ENCODE results near the gene FGD2.

FGD2 gene, protein sequence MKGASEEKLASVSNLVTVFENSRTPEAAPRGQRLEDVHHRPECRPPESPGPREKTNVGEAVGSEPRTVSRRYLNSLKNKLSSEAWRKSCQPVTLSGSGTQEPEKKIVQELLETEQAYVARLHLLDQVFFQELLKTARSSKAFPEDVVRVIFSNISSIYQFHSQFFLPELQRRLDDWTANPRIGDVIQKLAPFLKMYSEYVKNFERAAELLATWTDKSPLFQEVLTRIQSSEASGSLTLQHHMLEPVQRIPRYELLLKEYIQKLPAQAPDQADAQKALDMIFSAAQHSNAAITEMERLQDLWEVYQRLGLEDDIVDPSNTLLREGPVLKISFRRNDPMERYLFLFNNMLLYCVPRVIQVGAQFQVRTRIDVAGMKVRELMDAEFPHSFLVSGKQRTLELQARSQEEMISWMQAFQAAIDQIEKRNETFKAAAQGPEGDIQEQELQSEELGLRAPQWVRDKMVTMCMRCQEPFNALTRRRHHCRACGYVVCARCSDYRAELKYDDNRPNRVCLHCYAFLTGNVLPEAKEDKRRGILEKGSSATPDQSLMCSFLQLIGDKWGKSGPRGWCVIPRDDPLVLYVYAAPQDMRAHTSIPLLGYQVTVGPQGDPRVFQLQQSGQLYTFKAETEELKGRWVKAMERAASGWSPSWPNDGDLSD

DNA sequence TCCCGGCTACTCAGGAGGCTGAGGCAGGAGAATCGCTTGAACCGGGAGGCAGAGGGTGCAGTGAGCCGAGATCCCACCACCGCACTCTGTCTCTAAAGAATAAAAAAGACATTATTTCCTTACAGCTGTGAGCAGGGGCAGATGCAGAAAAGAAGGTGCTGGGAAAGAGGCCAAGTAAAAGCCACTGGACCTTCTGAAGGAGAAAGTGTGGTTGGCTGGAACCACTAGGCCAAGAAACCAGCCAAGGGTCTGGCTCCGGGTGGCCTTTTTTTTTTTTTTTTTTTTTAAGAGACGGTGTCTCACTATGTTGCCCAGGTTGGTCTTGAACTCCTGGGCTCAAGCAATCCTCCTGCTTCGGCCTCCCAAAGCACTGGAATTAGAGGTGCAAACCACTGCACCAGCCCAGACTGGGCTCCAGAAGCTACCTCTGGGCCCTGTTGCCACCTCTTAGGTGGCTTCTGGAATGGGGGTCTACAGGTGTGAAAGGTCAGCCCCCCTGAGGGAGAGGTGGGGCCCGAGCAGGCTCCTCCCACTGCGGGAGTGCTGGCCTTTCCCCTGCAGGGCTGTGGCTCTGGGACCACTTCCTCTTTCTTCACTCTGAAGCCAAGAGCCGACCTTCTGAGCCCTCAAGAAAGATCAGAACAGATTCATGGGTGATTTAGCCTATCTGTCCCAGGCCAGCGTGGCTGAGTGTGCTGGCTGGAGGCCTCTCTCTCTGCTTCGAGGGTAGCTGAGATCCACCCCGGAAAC lies at the start of gene FGD2:
Gene FGD2, plus strand, starts transcription at position 595 of the 750 bp plus-strand sequence. CDS start 163 bp downstream, outside the sequence.
- no peak for FAIRE-seq

DNA sequence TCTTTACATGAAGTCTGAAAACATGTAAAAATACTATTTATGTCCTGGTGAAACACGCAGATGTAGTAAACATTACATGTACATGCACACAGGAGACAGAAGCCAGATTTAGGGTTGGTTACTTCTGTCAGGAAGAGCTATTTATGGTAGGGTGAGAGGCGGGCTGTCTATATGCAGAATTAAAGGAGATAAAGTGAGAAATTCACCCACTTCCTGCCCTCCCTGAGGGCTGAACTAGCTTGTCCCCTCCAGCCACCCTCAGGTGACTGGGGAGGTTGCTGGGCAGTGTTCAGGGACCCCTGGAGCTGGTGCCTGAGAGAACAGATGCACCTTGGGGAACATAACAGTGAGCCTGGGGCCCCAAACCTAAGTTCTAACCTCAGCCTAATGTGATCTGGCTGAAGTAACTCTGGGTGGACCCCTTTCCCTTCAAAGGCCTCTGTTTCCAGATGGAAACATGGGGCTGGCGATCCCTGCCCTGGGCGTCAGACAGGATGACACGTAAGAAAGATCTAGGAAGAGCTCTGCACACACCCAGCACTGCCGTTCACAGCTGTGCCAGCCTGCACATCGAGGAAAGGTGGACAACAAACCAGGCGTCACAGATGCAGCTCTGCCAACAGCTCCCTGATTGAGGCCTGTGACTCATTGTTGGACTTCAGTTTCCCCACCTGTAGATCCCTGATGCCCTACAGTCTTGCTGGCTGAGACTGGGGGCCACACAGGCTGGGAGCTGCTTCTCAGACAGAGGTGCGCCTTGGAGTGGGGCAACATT lies 49.6 kb upstream of the FGD2 start:
- FAIRE-seq: no peak

DNA sequence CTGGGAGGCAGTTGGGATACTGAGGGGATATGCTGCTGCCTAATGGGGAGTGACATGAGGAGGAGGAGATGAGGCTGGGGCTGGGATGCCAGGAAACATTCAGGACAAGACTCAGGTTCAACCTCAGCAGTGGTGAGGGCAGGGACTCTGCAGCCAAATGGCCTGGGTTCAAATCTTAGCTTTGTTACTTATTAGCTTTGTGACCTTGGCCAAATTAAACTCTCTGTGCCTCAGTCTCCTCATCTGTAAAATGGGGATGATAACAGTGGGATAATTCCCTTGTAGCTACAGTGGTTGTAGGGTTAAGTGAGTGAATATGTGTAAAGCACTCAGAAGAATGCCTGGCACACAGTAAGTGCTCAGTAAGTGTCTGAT lies 49.0 kb upstream of the FGD2 start:
- FAIRE-seq: no peak

DNA sequence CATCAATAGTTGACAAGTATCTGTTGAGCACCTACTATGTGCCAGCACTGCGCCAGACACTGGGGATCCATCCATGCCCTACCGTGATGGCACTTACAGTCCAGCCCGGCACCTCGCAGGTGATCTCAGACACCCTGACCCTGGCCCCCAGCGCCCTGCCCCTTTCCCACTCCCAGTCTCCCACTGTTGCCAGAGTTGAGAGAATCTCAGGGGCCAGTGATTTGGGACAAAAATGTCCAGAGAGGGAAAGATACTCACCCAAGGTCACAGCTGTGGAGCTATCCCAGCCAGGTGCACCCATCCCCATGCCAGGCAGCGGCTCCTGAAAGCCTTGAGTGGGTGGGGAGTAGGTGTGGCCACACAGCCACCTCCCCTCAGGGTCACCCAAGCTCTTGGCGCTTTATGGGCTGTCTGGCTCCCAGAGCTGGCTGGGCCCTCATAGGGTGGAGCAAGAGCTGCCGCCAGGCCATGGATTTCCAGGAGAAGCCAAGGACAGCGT lies 47.6 kb upstream of the FGD2 start:
- FAIRE-seq: no peak

DNA sequence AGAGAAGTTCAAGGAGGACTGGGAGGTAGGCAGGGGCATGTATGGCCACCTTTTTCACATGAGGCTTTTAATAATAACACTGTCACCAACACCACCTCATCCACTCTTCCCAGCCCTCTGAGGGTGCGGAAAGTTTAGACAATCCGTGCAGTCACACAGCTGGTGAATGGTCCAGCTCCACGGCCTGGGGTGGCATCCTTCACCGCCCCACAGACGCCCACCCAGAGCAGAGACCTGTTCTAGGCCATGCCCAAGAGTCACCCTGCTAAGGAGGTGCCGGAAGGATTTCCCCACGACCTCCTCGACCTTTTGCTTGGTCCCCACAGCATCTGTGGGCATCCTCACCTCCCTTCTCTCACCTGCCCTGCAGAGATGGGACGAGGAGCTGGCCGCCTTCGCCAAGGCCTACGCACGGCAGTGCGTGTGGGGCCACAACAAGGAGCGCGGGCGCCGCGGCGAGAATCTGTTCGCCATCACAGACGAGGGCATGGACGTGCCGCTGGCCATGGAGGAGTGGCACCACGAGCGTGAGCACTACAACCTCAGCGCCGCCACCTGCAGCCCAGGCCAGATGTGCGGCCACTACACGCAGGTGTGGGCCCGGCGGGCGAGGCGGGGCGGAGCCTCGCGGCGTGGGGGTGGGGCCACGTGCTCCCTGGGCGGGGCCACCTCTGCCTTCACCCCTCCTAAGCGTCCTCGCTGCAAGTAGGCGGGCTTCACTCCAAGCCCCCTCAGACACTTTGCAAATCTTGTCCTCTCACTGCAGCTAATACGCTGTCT lies 46.5 kb upstream of the FGD2 start:
- FAIRE-seq: no peak

DNA sequence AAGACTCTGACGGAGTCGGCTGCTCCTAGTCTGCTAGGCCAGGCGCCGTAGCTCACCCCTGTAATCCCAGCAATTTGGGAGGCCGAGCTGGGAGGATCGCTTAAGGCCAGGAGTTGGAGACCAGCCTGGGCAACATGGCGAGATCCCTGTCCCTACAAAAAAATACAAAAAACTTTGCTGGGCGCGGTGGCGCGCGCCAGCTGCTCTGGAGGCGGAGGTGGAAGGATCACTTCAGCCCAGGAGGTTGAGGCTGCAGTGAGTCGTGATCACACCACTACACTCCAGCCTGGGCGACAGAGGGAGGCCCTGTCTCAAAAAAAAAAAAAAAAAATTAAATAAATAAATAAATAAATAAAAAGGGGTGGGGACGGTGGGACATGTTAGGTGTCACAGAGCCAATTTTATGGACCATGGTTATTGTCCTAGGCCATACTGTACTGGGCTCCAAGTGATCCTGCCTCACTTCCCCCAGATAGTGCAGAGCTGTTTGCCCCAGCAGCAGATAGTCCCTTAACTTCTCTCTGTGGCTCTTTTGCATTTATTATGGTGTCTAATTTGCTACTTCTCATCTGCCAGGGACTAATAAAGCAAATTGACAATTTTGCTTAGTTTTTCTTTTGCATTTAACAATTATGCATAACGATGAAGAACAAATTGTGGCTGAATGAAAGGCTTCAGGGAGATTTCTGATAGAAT lies 45.8 kb upstream of the FGD2 start:
- FAIRE-seq: no peak

DNA sequence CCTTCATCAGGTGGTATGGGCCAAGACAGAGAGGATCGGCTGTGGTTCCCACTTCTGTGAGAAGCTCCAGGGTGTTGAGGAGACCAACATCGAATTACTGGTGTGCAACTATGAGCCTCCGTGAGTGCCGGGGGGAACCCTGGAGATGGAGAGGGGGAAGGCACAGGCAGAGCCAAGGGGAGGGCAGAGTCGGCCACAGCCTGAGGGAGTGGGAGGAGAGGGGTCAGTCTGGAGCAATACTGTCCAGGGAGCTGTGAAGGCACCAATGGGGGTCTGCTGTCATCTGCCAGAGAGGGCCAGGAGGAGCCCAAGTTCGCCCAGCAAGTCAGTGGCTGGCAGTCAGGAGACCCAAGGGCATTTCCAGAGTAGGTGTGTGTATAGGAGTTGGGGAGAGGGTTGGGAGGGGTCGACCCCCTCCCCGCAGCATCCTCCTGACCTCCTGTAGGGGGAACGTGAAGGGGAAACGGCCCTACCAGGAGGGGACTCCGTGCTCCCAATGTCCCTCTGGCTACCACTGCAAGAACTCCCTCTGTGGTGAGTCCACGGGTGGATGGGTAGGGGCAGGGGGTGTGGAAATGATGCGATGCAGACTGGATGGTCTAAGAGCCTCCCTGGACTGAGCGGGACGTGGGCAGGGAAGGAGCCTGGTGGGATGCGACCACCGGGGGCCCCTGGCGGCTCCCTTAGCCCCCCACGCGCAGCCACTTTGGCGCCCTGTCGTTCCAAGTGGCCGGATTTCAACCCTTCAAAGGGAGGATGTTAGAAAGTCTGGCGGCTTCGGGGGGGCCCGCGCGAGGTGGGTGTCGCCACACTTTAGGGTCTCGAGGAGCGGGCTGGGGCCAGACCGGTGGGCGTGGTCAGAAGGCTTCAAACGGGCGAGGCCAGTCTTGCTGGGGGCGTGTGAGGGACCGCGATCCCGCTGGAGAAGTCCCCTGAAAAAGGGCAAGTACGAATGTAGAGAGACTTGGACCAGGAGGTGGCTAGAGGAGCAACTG lies 43.7 kb upstream of the FGD2 start:
- no peak for FAIRE-seq

DNA sequence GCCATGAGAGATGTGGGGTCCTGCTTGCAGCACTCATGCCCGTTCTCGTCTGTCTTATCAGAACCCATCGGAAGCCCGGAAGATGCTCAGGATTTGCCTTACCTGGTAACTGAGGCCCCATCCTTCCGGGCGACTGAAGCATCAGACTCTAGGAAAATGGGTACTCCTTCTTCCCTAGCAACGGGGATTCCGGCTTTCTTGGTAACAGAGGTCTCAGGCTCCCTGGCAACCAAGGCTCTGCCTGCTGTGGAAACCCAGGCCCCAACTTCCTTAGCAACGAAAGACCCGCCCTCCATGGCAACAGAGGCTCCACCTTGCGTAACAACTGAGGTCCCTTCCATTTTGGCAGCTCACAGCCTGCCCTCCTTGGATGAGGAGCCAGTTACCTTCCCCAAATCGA lies 42.6 kb upstream of the FGD2 start:
- no peak for FAIRE-seq

DNA sequence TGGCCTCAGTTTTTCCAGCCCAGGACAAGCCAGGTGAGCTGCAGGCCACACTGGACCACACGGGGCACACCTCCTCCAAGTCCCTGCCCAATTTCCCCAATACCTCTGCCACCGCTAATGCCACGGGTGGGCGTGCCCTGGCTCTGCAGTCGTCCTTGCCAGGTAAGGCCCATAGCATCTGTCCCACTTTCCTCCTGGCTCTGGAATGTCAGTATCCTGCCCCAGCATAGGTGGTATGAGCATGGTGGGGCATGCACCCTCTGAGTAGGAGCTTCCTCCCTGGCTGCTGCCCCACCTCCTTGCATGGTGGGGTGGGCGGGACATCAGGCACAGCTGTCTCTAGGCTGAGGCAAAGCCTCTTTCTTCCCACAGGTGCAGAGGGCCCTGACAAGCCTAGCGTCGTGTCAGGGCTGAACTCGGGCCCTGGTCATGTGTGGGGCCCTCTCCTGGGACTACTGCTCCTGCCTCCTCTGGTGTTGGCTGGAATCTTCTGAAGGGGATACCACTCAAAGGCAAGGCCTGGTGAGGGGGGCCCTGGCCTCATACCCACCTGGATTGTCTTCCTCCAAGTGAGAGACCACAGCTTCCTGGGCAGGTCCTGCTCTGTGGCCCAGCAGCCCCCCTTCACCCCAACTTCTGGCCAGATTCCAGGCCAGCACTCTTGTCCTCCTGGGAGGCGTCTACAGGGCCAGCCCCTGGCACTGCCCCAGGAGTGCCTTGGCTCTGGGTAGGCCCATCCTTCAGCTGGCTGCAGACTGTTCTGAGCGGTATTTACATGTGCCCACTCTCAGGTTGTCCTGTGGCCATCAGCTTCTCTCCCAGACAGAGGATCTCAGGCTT lies 41.8 kb upstream of the FGD2 start:
- no peak for FAIRE-seq

DNA sequence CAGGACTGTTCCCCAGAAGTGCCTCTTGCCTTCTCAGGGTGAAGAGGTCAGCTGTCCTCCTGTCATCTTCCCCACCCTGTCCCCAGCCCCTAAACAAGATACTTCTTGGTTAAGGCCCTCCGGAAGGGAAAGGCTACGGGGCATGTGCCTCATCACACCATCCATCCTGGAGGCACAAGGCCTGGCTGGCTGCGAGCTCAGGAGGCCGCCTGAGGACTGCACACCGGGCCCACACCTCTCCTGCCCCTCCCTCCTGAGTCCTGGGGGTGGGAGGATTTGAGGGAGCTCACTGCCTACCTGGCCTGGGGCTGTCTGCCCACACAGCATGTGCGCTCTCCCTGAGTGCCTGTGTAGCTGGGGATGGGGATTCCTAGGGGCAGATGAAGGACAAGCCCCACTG lies 41.1 kb upstream of the FGD2 start:
- FAIRE-seq: no peak

DNA sequence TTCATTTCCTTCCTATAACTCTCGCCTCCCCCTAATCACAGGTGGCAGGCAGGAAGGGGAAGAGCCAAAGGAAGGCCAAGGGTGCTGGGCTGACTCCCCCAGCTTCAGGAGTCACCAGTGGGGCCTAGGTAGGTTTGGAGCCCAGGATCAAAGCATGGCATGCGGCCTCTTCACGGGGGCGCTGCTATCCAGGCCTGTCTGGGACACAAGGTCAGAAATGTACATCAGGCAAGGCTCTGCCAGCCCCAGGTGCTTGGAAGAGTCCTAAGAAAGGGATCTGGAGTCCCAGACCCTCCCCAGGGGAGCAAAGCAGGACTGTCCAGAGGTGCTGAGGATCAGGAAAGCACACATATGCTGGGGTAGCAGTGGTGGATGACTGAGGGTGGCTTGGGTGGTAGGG lies 40.5 kb upstream of the FGD2 start:
- no peak for FAIRE-seq

DNA sequence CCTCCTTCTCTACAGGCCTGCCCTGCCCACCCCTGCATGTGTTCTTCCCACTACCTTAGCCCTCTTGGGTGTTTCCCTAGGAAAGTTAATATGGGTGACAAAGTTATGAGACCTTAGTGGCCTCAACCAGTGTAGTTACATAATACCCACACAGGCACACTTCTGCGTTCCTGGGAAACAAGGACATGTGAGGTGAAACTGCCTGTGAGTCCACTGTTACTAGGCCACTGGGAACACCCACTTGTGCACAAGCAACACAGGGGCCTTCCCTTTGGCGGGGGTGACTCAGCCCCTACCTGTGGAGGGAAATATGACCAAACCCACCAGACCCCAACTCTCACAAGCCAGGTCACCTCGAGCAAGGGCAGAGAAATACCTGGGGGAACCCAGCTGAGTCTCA lies 38.2 kb upstream of the FGD2 start:
- no peak for FAIRE-seq

DNA sequence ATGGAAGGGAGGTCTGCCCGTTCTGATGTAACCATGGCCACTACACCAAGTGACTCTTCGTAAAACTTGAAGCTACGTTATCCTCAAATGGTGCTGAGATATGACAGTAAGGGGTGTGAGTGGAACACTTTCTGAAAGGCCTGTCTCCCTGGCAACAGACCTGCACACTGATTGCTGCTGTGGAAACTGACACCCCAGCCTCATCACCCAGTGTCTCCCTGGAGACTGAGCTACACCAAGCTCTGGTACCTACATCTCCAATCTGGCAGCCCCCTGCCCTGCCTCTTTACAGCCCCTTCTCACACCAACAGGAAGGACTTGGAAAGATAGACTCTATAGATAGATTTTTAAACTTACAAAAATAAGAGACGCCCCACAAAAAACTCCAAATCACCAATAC lies 37.7 kb upstream of the FGD2 start:
- FAIRE-seq: no peak

DNA sequence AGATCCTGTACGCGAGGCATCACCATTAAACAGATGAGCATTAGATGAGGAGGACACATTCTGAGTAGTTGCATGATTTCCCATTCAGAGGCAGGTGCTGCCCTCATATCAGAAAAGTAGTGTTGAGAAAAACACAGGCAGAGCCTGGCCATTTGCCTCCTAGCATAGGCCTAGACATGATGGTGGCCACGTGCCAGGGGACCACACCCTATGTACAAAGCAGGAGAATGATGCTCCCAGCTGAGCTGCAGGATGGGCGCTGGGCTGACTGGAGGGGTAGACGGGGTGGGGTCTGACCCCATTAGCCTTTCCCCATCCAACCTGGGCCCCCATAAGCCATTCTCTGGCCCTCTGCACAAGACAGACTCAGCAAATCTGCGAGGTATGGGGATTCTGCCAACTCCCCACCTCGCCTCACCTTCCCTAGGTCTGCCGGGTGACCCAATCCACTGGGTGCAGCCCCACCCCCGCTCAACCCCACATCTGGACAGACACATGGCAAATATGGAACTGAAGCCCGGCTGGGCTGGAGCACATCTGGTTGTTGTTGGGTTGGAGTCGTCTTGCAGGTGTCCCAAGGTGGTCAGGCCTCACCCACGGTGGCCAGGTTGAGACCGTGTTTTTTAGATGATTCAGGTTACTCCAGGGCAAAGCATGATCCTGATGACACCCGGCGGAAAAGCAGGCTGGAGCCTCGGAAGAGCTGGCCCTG lies 37.0 kb upstream of the FGD2 start:
- FAIRE-seq: no peak

DNA sequence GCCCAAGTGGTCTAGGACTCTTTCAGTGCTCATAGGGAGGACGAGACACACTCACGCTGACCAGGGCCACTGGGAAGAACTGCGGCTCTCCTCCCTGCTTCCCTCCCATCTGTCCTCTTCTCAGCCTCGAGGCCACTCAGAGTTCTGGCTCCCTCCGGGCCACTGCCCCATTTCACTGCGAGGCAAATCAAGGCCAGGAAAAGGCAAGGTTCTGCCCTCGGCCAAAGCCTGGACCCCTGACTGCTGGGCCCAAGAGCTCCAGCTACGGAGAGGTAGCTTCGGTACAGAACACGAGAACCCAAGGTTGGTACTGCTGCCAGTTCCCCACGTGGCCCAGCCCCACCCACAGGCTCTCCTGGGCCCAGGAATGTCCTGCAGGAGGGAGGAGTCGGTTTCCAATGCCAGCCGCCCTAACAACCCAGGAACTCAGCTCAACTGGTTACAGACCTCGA lies 36.2 kb upstream of the FGD2 start:
- FAIRE-seq: no peak

DNA sequence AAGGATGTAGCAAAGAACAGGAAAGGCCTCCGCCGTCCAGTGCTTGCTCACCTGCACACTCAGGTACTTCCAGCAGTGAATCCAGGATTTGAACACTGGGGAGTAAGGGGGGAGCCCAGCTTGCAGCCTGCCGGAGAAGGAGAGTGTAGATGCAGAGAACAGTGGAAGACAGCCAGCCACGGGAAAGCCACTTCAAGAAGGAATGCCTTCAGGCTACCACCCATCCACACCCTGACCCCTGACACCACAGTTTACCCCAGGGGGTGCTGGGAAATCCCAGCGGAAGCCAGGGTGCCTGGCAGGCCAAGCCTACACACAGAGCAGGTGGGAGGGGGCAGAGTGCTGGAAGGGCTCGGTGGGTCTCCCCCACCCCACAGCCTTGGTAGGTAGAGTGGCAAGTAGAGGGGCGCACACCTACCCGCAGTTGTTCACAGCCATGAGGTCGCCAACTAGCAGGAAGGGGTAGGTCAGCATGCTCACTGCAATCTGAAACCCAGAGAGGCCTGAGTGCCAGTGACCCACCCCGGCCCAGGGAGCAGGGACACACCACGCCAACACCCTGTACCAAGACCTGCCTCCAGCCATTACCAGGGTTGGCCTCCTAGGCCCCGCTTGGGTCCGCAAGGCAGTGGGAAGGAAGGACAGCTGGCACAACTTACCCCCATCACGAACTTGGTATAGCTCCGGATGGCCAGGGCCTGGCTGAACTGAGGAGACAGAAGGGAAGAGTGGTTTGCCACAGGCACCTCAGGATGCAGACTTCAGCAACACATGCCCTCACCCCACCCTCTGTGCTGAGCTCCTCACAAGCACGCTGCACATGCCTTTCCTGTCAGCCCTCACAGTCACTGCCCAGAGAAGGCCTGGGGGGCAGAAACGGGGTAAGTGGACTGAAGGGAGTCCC lies 35.2 kb upstream of the FGD2 start:
- no peak for FAIRE-seq
